Measurements from ENCODE around the gene CHRNA3. TPM values are rescaled to one million over a fixed set of nuclear protein-coding genes. Genes with fewer than 3 reads are reported as not detected.

CHRNA3 gene
- polyA plus RNA-seq, 1 donor (not counting 4 experiments of a cell fraction or from before 2014, with no cell fraction given): not detected

GRCh38 chr15:78552597-78552996 lies 68.2 kb downstream of the CHRNA3 start:
- H3K9me3 ChIP-seq (ENCODE audit: control insufficient read depth, low read depth, low read length): no peaks in the 10 kb centered on the region
- H4K20me1 ChIP-seq (ENCODE audit: control insufficient read depth, extremely low read depth, insufficient read depth, low read length): no peaks in the 10 kb centered on the region
- H3K27ac ChIP-seq (ENCODE audit: control insufficient read depth, insufficient read depth, low read length): no peak overlapping the region
- FAIRE-seq (no peak), DNase-seq (ENCODE audit: low read depth, low spot score) (no peak)
- TF ChIP-seq CTCF (optimal IDR thresholded peaks at IDR 0.05 in 1 of 3, IDR thresholded peaks at IDR 0.05 in 1 of 3, conservative IDR thresholded peaks at IDR 0.05 in 1 of 3; ENCODE audit: extremely low read depth in 1 of 3, insufficient read depth in 2 of 3, low read length in 3 of 3): no peak
- no peak for TF ChIP-seq EZH2 (IDR thresholded peaks at IDR 0.05; ENCODE audit: low read length)
- H3K4me2 ChIP-seq (ENCODE audit: control insufficient read depth, extremely low read depth, insufficient read depth, low read depth, low read length): no peak overlapping the region
- no peaks in the 10 kb centered on the region for H3K79me2 ChIP-seq (ENCODE audit: control insufficient read depth, insufficient read depth, low read length)
- H3K27me3 ChIP-seq (ENCODE audit: control insufficient read depth, extremely low read depth, insufficient read depth, low read length): no peaks in the 10 kb centered on the region
- H2AFZ ChIP-seq (ENCODE audit: control insufficient read depth, low read length): no peak overlapping the region
- H3K9ac ChIP-seq (ENCODE audit: control insufficient read depth, extremely low read depth, insufficient read depth, low read length): no peak overlapping the region
- dilution Hi-C loops (cut with MboI; ENCODE audit: extremely low pct_ligation_motif_present, low sequenced_read_pairs): no loop called here
- H3K9me1 ChIP-seq (ENCODE audit: control insufficient read depth, extremely low read depth, insufficient read depth, low read length): no peaks in the 10 kb centered on the region
- H3K4me1 ChIP-seq (ENCODE audit: control insufficient read depth, extremely low read depth, insufficient read depth, low read length): no peaks in the 10 kb centered on the region
- no peak overlapping the region for H3K4me3 ChIP-seq (ENCODE audit: control insufficient read depth in 2 of 3, extremely low read depth in 1 of 3, insufficient read depth in 2 of 3, low read depth in 1 of 3, low read length in 3 of 3)
- peaks cover 9 to 10% of the 10 kb centered on the region in 2 experiments for H3K36me3 ChIP-seq (ENCODE audit: control insufficient read depth in 2 of 2, extremely low read depth in 1 of 2, insufficient read depth in 2 of 2, low read length in 2 of 2)

GRCh38 chr15:78551902-78552301 lies 68.9 kb downstream of the CHRNA3 start:
- FAIRE-seq: no peak
- dilution Hi-C loops (cut with MboI; ENCODE audit: extremely low pct_ligation_motif_present, low sequenced_read_pairs): no loop called here

More at GRCh38 chr15:78551902-78552301, 68.9 kb downstream of the CHRNA3 start:
- Histone ChIP-seq H2AFZ (ENCODE audit: control insufficient read depth, low read length) (no peak overlapping the region), H3K9ac (ENCODE audit: control insufficient read depth, extremely low read depth, insufficient read depth, low read length) (no peak overlapping the region), H3K4me3 (ENCODE audit: control insufficient read depth in 2 of 3, extremely low read depth in 1 of 3, insufficient read depth in 2 of 3, low read depth in 1 of 3, low read length in 3 of 3) (no peak overlapping the region), H3K27ac (ENCODE audit: control insufficient read depth, insufficient read depth, low read length) (no peak overlapping the region), H3K36me3 (ENCODE audit: control insufficient read depth in 2 of 2, extremely low read depth in 1 of 2, insufficient read depth in 2 of 2, low read length in 2 of 2) (peaks cover 12% of the 10 kb centered on the region in 2 experiments), H3K9me1 (ENCODE audit: control insufficient read depth, extremely low read depth, insufficient read depth, low read length) (no peaks in the 10 kb centered on the region), H3K9me3 (ENCODE audit: control insufficient read depth, low read depth, low read length) (no peaks in the 10 kb centered on the region), H3K4me2 (ENCODE audit: control insufficient read depth, extremely low read depth, insufficient read depth, low read depth, low read length) (no peak overlapping the region), H3K27me3 (ENCODE audit: control insufficient read depth, extremely low read depth, insufficient read depth, low read length) (no peaks in the 10 kb centered on the region), H3K79me2 (ENCODE audit: control insufficient read depth, insufficient read depth, low read length) (no peaks in the 10 kb centered on the region), H4K20me1 (ENCODE audit: control insufficient read depth, extremely low read depth, insufficient read depth, low read length) (no peaks in the 10 kb centered on the region), H3K4me1 (ENCODE audit: control insufficient read depth, extremely low read depth, insufficient read depth, low read length) (no peaks in the 10 kb centered on the region)
- DNase-seq (ENCODE audit: low read depth, low spot score): no peak
- TF ChIP-seq EZH2 (IDR thresholded peaks at IDR 0.05; ENCODE audit: low read length): no peak
- no peak for TF ChIP-seq CTCF (optimal IDR thresholded peaks at IDR 0.05 in 1 of 3, IDR thresholded peaks at IDR 0.05 in 1 of 3, conservative IDR thresholded peaks at IDR 0.05 in 1 of 3; ENCODE audit: extremely low read depth in 1 of 3, insufficient read depth in 2 of 3, low read length in 3 of 3)

Data from keratinocyte (primary cell).